Erythroblast (primary cell): Measurements from ENCODE around the gene CCHCR1.

ENCODE experiments used
- GATA1 ChIP-seq: IDR thresholded peaks from 2 replicates; pipeline ENCODE4 v1.6.1; 2011; ENCODE audit warnings: low read depth, mild to moderate bottlenecking, control low read depth, low read length, moderate library complexity
- POLR2A ChIP-seq: IDR thresholded peaks from 2 replicates; pipeline ENCODE4 v1.6.1; 2011; ENCODE audit warnings: mild to moderate bottlenecking, low read length

GRCh38 chr6:31092769-31093505, 64.7 kb downstream of the CCHCR1 start:
- no peak for TF ChIP-seq POLR2A
- TF ChIP-seq GATA1, result no peak
